Epithelial cell of proximal tubule (primary cell): ENCODE measurements around the gene SPATA21. TPM values are rescaled to one million over a fixed set of nuclear protein-coding genes. Genes with fewer than 3 reads are reported as not detected.

Source experiments
- DNase-seq: peaks from one replicate; pipeline ENCODE4 v3.0.0-alpha.2; 2011; ENCODE audit warnings: low read depth
- H3K4me3 ChIP-seq: 2 replicates; pipeline ENCODE4 v1.5.1; 2011; ENCODE audit warnings: low read depth, mild to moderate bottlenecking, low read length
- CTCF ChIP-seq: conservative IDR thresholded peaks from 2 replicates; pipeline ENCODE4 v1.5.1; 2012; ENCODE audit warnings: low read depth, mild to moderate bottlenecking, low read length
- total RNA-seq: library from RNA; depleted of rRNA; stranded (reverse); fragments of >200 nt; gene quantifications from 2 replicates; pipeline ENCODE4 v1.2.3, GENCODE V29; 2015

SPATA21 gene
- total RNA-seq, 1 donor from 2014 or later = not detected

- no peak overlapping the region for H3K4me3 ChIP-seq
- no peak for DNase-seq
- no peak for TF ChIP-seq CTCF
Measured at GRCh38 chr1:16413191-16413590, 24.0 kb downstream of the SPATA21 start.

- DNase-seq = no peak
- no peak overlapping the region for H3K4me3 ChIP-seq
- no peak for TF ChIP-seq CTCF
Measured at GRCh38 chr1:16410803-16411202, 26.4 kb downstream of the SPATA21 start.

GRCh38 chr1:16409536-16410152, 27.6 kb downstream of the SPATA21 start:
- TF ChIP-seq CTCF = no peak
- no peak for DNase-seq
- no peak overlapping the region for H3K4me3 ChIP-seq

- no peak overlapping the region for H3K4me3 ChIP-seq
- no peak for DNase-seq
- no peak for TF ChIP-seq CTCF
Measured at GRCh38 chr1:16406868-16407267, 30.4 kb downstream of the SPATA21 start.

GRCh38 chr1:16405441-16405840, 31.8 kb downstream of the SPATA21 start:
- H3K4me3 ChIP-seq = no peak overlapping the region
- DNase-seq = no peak
- TF ChIP-seq CTCF = no peak

- H3K4me3 ChIP-seq = no peak overlapping the region
- no peak for TF ChIP-seq CTCF
- DNase-seq = no peak
Measured at GRCh38 chr1:16402742-16403141, 34.5 kb downstream of the SPATA21 start.

GRCh38 chr1:16398371-16398953, 38.8 kb downstream of the SPATA21 start:
- no peak for TF ChIP-seq CTCF
- H3K4me3 ChIP-seq = no peak overlapping the region
- no peak for DNase-seq
